Measurements from ENCODE around the gene TRIM21.
"Not testable (repeated sequence)": the region's sequence is repeated elsewhere in the genome, so short reads cannot be mapped to it uniquely, and the experiment has no call there.

TRIM21 gene

DNA sequence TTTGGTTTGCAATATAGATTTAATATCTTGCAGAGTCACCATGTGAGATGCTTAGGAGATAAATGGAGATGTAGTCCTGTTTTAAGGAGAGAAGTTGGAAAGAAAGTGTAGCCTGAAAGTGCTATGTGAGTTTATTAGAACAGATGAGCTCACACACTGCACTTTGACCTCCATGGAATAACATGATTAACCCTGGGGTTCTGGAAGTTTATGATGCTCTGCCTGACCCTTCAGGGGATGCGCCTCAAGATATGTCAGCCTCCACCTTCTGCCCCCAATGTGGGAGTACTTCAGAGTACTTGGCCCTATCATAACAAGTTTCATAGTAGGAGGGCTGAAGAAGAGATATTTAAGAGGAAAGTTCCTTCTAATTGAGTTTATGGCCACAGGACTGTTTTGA is 23.3 kb upstream of the TRIM21 start:
- Mint-ChIP-seq H3K4me3 (no peak overlapping the region), H3K27me3 (ENCODE audit: low read depth) (peaks cover 9% of the 10 kb centered on the region), H3K9me3 (no peaks in the 10 kb centered on the region), H3K36me3 (ENCODE audit: low read depth) (no peaks in the 10 kb centered on the region), H3K4me1 (no peaks in the 10 kb centered on the region), H3K27ac (no peak overlapping the region)
- TF ChIP-seq, protein P1, sequence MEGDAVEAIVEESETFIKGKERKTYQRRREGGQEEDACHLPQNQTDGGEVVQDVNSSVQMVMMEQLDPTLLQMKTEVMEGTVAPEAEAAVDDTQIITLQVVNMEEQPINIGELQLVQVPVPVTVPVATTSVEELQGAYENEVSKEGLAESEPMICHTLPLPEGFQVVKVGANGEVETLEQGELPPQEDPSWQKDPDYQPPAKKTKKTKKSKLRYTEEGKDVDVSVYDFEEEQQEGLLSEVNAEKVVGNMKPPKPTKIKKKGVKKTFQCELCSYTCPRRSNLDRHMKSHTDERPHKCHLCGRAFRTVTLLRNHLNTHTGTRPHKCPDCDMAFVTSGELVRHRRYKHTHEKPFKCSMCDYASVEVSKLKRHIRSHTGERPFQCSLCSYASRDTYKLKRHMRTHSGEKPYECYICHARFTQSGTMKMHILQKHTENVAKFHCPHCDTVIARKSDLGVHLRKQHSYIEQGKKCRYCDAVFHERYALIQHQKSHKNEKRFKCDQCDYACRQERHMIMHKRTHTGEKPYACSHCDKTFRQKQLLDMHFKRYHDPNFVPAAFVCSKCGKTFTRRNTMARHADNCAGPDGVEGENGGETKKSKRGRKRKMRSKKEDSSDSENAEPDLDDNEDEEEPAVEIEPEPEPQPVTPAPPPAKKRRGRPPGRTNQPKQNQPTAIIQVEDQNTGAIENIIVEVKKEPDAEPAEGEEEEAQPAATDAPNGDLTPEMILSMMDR (IDR thresholded peaks at IDR 0.05; ENCODE audit: unreplicated experiment in 3 of 3), result no peak

DNA sequence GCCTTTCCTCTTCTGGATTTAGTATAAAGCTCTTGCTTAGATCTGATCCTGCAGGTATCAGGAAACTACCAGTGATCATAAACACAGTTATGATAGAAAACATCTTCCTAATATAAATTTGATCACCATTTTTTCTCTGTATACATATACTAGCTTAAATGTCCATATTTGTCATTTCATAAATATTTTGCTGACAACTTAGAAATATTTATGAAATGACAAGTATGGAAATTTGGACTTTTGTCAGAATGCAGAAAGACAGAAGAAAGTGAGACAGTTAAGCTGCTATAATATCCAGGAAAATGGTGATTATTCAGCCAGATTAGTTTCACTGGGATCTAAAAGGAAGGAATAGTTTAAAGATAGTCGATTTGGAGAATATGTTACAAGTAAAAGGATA is 22.8 kb upstream of the TRIM21 start:
- Mint-ChIP-seq H3K27me3 (ENCODE audit: low read depth) (peaks cover 9% of the 10 kb centered on the region), H3K4me3 (no peak overlapping the region), H3K4me1 (no peaks in the 10 kb centered on the region), H3K9me3 (no peaks in the 10 kb centered on the region), H3K36me3 (ENCODE audit: low read depth) (no peaks in the 10 kb centered on the region), H3K27ac (no peak overlapping the region)
- TF ChIP-seq, protein P1 (IDR thresholded peaks at IDR 0.05; ENCODE audit: unreplicated experiment in 3 of 3), result no peak

DNA sequence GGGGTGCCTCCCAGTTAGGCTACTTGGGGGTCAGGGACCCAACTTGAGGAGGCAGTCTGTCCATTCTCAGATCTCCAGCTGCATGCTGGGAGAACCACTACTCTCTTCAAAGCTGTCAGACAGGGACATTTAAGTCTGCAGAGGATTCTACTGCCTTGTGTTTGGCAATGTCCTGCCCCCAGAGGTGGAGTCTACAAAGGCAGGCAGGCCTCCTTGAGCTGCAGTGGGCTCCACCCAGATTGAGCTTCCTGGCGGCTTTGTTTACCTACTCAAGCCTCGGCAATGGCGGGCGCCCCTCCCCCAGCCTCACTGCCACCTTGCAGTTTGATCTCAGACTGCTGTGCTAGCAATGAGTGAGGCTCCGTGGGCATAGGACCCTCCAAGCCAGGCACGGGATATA is 12.7 kb upstream of the TRIM21 start:
- not testable (repeated sequence) for H3K4me1 Mint-ChIP-seq; H3K27me3 Mint-ChIP-seq (ENCODE audit: low read depth); H3K27ac Mint-ChIP-seq; H3K4me3 Mint-ChIP-seq; H3K36me3 Mint-ChIP-seq (ENCODE audit: low read depth)
- peaks cover 18% of the 10 kb centered on the region for H3K9me3 Mint-ChIP-seq

DNA sequence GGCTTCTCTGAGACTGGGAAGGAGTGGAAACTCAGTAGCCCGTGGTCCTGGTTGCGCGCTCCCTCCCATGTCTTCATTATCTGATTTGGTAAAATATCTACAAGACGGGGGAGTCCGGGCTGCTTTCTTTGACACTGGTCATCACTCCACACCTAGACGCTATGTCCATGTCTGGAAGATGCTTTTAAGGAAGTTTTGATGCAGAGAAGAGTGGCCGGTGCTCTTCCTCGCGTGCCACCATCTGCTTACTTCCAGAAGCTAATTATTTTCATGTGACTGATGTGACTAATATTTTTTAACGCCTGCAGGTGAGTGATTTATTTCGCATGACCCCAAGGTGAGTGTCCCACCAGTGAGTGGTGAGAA is 339 bp upstream of the TRIM21 start:
- Mint-ChIP-seq H3K27ac (no peak overlapping the region), H3K27me3 (ENCODE audit: low read depth) (no peaks in the 10 kb centered on the region), H3K36me3 (ENCODE audit: low read depth) (peaks cover 34% of the 10 kb centered on the region), H3K4me3 (peak overlapping the region; percentile 85 to 93 (median 88)), H3K4me1 (peaks cover 13% of the 10 kb centered on the region), H3K9me3 (peaks cover 16% of the 10 kb centered on the region)
- TF ChIP-seq, protein P1 (IDR thresholded peaks at IDR 0.05; ENCODE audit: unreplicated experiment in 3 of 3), result no peak

DNA sequence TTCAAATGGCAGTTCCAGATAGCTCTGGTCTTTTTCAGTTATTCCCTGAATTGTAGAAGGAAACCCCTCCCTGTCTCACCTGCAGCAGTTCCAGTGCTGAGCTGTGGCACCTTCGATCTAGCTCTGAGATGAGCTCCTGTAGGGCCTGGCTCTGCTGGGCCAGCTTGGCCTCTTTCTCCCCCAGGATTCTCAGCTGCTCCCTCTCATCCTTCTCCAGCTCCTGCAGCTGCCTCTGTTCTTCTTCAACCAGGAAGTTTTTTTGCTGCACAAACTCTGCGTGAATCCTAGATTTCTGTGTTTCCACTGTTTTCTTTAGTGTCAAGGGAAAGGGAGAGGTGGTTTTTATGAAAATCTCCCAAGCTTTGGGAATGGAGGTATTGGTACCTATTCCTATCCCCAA is 5.3 kb downstream of the TRIM21 start:
- Mint-ChIP-seq H3K4me1 (peaks cover 6% of the 10 kb centered on the region), H3K36me3 (ENCODE audit: low read depth) (peaks cover 76% of the 10 kb centered on the region), H3K9me3 (peaks cover 4% of the 10 kb centered on the region), H3K27me3 (ENCODE audit: low read depth) (no peaks in the 10 kb centered on the region), H3K4me3 (no peak overlapping the region), H3K27ac (no peak overlapping the region)
- TF ChIP-seq, protein P1 (IDR thresholded peaks at IDR 0.05; ENCODE audit: unreplicated experiment in 3 of 3), result no peak

DNA sequence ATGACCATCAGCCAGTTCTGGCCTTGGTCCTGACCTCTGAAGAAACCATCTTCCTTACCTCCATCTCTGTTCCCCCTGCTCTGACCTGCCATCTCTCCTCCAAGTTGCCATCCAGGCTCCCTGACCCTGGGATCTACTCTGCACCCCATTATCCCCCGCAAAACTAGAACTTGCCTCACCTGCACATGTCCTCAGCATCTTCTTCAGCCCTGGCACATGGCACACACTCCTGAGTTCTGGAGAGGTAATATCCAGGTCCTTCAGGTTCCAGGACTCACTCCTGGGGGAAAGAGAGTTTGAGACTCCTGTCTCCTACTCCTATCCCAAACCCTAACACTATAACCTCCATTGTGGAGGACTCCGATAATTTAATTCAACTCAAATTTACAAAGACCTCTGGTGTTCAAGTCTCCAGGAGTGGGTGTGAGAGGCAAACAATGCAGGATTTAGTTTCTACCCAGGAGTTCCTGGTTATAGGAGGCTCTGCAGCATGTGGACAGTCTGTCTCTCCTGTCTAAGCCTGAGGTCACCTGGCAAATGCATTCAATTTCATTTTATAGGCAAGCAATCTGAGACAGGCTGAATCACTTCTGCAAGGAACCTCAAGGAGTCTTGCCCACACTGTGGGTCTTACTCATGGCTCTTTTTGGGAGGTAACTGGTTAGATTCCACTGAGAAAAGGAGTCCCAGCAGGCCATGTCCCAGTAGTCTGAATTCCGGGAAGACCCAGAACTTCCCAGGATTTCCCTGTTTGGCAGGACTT is 7.3 kb downstream of the TRIM21 start:
- Mint-ChIP-seq H3K36me3 (ENCODE audit: low read depth) (peaks cover 68% of the 10 kb centered on the region), H3K9me3 (peaks cover 4% of the 10 kb centered on the region), H3K27me3 (ENCODE audit: low read depth) (no peaks in the 10 kb centered on the region), H3K4me1 (no peaks in the 10 kb centered on the region), H3K27ac (no peak overlapping the region), H3K4me3 (no peak overlapping the region)
- TF ChIP-seq, protein P1 (IDR thresholded peaks at IDR 0.05; ENCODE audit: unreplicated experiment in 3 of 3), result no peak
